Dermis microvascular lymphatic vessel endothelial cell (primary cell): ENCODE results near the gene ACOT11. TPM values are rescaled to one million over a fixed set of nuclear protein-coding genes. Genes with fewer than 3 reads are reported as not detected.
"Not testable (repeated sequence)": the region's sequence is repeated elsewhere in the genome, so short reads cannot be mapped to it uniquely, and the experiment has no call there.

Experiments
- DNase-seq, 2 donors: peaks; one replicate each; pipeline versions ENCODE4 v3.0.0 to v3.0.0-alpha.2; 2010; ENCODE audit warnings: low read depth in 2 of 2
- total RNA-seq: library from RNA; depleted of rRNA; stranded (reverse); fragments of >200 nt; gene quantifications from 2 replicates; pipeline ENCODE4 v1.2.1, GENCODE V29; 2014

ACOT11 gene
- total RNA-seq = 3.2 and 3.3 TPM in 2 replicates

DNA sequence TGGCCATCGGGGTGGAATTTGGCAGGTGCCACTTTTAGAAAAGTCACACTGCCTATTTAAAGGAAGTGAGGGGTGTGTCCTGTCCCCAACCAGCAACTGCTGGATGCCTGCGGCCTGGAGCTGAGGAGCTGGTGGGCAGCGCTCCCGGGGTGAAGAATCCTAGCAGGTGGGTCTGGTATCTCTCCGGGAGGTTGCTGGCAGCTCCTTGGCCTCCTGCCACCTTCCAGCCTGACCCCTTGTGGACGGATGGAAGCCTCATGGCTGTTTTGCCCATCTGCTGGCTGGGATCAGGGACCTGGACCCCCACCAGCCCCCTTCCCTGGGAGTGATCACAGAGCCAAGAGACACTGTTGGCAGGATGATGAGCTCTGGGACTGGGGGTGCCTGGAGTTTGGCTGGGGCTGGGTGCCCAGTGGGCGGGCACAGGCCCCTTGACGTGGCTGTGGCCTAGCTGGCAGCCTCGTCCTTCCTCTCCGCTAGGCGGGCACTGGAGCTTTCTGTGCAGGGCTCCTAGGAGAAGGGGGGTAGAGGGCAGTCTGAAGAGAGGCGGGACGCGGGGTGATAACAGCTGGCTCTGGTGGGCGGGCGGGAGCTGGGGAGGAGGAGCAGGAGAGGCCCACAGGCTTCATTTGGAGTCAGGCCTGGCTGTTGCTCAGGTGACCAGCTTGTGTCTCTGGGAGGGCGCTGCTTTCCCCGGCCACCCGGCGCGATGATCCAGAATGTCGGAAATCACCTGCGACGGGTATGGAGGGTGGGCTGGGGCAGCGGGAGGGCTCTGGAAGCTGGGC is at the start of gene ACOT11:
Gene ACOT11 (plus strand): TSS at position 628 of the 788 bp plus-strand sequence. CDS start 82 bp downstream, at position 710.
- no peak for DNase-seq

DNA sequence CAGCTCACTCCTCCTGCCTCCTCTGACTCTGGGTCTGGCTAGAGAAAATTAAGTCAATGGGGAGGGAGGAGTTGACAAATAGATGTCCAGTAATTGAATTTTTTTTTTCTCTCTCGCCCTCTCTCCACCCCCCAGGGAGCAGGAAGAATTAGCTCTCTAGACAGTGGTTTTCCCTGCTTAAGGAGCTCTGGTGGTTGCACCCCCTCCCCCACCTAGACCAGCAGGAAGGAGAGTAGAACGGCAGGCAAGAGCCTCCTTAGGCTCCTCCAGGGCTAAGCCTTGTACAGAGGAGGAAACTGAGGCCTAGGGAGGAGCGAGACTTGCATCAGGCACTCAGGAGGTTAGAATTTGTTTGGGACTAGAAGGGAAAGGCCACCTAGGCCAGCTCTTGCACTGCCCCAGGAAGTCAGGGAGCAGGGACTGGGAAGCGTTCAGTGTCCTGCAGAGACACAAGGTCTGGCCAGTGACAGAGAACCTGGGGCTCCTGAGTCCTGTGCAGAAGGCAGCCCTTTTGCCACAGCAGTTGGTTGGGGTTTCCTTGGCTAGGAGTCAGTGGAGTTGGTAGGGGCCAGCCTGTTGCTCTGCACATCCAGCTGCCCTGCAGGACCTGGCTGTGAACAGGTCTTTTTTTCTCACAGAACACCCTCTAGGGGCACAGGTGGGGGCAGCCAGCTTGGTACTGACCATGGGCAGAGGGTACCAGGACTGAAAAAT is 49.5 kb upstream of the ACOT11 start:
- DNase-seq = no peak

DNA sequence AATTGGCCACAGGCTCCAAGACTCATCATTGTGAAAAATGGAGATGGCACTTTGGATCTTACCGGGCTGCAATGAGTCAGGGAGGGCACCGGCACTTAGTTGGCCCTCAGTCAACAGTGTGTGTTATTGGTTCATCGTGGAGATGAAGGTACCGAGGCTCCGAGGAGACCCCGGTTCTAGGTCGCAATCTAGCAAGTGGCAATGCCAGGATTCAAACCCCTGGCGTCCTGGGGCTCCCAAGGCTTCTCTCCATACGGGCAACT is 49.0 kb upstream of the ACOT11 start:
- no peak for DNase-seq

DNA sequence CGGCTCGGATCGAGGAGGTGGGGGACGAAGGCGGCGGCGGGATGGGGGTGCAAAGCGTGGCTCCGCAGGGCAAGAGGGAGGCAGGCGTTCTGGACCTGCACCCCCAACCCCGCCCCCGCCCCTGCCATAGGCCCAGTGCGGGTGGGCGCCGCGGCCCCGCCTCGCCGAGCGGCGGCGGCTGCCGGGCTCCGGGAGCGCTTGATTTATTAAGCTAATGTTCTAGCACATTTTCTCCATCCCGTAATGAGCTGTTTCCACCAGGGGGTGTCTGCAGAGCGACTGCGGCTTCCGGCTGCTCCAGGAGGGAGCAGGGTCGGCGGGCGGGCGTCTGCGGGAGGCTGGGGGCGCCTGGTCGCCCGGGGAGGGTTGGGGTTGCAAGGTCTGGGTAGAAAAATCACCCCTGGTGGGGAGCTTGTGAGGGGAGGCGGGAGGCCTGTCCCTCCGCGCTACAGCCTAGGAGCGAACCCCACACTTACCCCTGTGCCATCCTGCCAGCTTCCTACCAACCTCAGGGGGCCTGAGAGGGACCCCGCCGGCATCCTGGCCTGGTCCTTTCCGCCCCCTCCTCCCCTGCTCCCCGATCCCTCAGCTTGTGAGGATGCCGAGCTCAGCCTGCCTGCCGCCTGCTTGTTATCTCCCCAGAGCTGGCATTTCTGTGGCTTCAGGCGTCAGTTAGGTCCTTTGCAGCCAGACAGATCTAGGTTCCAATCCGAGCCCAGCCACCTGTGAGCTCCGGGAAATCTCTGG is 48.5 kb upstream of the ACOT11 start:
- peak in 1 of 2 donors; percentile 50 for DNase-seq

DNA sequence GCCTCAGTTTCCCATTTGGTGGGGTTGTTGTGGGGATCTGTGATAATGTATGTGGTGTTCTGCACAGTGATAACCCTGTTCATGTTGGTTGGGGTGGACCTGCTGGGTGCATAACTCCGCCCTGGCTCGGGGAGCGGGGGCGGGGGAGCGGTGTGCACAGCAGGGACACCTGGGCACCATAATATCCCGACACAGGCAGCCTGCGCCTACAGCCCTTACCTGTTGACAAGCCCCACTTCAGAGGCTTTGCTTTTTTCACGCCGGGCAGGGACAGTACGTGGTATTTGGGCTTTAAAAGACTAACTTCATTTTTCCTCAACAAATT is 48.0 kb upstream of the ACOT11 start:
- DNase-seq = no peak

DNA sequence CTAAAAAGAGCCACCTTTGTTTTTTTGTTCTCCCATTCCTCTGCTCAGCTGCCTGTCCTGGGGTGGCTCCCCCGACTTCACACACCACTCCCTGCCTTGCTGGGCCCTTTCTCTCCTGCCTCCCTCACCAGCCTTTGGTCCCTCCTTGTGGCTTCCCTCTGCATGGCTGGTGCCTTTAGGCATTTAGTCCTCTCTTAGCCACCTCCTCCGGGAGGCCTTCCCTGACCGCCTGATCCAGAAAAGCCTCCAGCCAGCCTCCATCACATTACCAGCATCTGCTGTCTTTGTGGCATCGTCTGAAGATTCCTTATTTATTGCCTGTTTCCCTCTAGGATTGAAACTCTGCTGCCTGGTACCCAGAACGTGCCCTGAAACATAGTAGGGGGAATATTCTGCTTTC is 46.2 kb upstream of the ACOT11 start:
- DNase-seq = no peak

DNA sequence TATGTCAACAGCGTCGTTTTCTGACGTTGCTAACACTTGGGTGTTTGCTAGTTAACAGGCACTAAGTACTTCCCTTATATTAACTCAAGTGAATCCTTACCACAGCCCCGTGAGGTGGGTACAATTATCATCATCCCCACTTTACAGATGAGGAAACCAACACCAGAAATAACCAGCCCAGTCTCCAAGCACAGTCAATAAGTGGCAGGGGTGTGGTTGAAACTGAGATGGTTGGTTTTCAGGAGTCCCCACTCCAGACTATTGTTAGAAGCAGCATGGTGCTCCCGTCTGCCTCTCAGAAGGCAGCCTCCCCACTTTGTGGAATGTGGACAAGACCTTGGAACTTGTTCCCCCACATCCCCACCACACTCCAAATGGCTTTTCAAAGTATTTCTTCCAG is 45.7 kb upstream of the ACOT11 start:
- DNase-seq = no peak

DNA sequence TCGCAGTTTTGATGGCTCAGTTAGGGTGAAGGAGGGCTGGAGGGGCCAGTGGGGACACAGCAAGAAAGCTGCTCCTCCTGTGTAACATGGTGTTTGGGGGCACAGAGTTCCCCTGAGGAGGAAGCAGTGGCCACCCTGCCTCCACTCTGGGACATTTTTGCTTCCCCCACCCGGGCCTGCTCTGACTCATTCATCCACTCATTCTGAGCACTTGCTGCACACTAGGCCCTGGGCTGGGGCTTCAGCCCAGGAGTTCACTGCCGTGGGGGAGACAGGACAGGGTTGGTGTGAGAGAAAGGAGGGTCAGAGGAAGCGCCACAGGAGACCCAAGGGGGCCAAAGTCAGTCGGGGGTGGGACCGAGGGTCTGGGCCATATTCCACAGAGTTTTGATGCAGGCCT is 41.4 kb upstream of the ACOT11 start:
- DNase-seq = no peak

DNA sequence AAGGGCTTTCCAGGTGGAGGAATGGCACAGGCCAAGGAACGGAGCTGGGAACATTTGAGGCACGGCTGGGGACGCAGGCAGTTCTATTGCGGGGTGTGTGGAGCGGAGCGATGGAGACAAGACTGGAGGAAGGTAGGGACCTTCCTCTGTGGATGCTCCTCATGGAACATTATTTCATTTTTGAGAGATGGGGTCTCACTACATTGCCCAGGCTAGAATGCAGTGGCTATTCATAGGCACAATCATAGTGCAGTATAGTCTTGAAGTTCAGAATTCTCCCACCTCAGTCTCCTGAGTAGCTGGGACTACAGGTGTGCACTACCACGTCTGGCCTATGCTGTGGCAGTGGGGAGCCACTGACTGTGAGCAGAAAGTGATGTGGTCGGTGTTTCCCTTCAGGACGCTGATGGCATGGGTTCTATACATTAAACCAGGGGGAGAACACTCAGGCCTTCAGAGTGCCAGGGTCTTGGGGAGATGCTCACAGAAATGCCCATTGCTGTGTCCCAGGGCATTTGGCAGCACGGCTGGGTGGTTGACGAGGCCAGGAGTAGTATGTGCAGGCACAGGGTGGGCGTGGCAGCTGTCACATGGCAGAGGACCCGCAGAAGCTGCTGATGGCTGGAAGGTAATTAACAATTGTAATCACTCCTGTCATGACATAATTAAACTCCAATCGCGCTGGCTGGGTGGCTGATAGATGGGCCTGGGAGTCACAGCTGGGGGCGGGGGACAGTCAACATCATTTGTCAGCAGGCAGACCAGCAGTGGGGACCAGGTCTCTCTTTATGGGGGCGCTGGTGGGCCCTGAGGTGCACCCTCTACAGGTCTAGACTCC is 40.8 kb upstream of the ACOT11 start:
- no peak for DNase-seq

DNA sequence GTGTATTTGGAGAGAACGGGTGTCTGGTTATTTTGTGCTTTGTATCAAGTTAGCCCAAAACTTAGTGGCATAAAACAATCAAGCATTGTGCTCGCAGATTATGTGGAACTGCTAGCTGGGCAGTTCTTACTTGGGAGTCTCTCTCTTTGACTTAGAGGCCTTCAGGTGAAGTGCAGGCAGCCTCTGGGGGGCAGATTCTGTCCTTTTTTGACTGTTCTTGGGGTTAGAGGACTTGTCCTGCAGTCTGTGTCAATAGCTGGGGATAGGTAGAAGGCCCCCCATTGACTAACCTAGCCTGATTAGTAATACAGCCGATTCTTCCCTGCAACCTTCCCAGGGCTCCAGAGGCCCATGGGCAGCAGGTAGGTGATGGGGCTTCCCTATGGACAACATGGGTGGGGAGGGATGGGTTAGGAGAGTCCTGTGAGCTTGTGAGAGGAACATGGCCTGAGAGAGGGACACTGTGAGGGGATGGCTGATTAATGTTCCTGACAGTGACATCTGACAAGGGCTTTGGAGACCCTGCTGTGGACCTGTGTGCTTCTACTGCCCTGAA is 37.2 kb upstream of the ACOT11 start:
- no peak for DNase-seq

DNA sequence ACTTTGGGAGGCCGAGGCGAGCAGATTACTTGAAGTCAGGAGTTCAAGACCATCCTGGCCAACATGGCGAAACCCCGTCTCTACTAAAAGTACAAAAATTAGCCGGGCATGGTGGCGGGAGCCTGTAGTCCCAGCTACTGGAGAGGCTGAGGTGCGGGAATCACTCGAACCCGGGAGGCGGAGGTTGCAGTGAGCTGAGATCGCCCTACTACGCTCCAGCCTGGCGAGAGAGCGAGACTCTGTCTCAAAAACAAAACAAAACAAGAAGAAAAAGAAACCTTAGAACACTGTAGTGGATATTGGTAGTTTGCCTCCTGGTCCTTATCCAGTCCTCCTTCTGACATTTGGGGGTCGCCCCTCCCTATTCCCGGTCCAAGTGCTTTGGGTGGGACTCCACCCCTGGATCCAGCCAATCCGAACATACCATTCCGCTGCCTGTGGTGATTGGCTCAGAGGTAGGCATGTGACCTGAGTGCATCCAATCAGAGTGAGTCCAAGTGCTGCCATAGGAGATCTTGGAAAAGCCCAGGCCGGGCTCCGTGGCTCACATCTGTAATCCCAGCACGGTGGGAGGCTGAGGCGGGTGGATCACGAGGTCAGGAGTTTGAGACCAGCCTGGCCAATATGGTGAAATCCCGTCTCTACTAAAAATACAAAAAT is 34.0 kb upstream of the ACOT11 start:
- not testable (repeated sequence) for DNase-seq

DNA sequence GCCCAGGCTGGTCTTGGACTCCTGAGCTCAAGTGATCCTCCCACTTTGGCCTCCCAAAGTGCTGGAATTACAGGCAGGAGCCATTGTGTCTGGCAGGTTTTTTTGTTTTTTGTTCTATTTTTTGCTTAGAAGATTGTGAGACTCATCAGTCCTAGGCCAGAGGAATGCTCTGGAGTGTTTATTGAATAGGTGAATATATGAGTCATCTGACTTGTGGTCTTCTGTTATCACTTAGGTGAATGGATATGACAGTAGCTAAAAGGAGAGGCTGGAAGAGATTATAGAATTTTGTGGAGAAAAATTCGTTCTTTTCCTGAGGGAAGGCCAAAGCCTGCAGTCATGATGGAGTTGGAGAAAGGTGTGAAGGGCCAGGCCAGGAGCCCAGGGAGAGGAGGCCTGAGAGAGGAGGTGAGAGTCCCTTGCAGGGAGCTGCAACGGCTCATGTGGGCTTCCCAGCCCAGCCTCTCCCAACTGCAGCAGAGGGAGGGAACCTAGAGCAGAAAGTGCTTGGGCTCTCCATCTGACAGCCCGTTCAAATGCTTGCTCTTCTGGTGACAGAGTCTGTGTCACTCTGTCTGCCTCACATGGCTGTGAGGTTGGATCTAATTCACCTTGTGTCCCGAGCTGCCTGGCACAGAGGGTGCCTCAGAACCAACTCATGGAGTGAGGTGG is 31.6 kb upstream of the ACOT11 start:
- no peak for DNase-seq

DNA sequence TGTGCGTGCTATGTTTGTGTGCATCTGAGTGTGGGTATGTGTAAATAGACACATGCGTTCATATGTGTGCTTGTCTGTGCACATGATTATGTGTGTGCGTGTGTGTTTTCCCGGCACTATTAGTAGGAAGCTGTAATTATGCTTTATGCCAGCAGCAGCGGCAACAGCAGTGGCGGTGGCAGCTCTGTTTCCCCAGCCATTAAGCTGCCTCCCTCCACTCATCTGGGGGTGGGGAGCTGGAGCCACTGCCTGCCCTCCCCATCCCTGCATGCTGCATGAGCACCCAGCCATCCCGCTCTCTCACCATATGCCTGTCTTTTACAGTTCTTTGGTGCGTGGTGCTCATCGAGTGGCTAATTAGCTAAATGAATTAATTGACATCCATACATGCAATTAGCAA is 30.5 kb upstream of the ACOT11 start:
- no peak for DNase-seq

DNA sequence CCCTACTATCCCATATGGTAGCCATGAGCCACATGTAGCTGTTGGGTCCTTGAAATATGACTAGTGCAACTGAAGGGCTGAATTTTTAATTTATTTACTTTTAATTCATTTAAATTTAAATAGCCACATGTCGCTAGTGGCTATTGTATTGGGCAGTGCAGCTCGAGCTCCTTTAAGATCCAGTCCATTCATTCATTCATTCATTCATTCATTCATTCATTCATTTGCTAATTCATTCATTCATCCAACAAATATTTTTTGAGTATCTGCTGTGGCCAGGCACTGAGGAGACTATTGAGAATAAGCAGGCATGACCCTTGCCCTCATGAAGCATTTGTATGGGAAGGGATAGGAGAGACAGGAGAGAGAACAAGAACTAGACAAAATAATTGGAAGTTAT is 29.5 kb upstream of the ACOT11 start:
- DNase-seq = no peak

DNA sequence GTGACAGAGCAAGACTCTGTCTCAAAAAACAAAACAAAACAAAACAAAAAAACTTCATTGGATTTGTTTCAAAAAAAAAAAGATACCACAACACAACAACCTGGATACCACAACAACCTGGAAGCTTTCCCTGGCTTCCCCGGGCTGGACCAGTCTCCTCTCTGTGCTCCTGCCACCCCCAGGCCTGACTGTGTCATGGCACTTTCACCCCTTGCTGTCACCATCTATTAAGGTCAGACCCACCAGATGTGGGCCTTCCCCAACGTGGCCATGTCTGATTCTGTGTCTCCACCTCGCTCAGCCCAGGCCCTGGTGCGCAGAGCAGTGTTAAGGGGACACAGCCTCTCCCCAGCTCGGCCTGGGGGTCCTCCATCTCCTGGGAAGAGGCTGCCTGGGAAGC is 28.3 kb upstream of the ACOT11 start:
- DNase-seq = no peak

DNA sequence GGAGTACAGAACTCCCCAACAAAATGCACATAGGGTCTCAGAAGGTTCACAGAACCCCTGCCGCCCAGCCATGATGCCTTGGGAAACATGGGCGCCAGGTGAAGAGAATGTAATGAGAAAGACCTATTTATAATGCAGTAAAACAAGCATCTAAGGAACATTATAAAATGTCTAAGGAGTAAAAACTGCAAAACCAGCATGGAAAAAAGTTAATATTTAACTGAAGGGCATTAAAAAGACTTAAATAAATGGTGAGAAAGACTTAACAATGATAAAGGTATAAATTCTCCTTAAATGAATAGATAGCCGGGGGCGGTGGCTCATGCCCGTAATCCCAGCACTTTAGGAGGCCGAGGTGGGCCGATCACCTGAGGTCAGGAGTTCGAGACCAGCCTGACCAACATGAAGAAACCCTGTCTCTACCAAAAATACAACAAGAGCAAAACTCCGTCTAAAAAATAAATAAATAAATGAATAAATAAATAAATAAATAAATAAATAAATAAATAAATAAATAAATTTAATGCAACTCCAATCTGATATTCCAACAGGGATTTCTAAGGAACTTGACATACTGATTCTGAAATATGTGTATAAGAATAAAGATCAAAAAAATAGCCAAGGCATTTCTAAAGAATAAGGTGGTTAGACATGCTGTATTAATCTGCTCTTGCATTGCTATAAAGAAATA is 27.3 kb upstream of the ACOT11 start:
- DNase-seq = no peak

DNA sequence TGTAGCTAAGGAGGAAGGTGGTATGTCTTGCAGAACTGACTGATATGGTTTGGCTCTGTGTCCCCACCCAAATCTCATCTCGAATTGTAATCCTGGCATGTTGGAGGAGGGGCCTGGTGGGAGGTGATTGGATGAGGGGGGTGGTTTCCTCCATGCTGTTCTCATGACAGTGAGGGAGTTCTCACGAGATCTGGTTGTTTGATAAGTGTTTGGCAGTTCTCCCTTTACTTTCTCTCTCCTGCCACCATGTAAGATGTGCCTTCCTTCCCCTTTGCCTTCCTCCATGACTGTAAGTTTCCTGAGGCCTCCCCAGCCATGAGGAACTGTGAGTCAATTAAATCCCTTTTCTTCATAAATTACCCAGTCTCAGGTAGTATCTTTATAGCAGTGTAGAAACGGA is 21.5 kb upstream of the ACOT11 start:
- DNase-seq = not testable (repeated sequence)

DNA sequence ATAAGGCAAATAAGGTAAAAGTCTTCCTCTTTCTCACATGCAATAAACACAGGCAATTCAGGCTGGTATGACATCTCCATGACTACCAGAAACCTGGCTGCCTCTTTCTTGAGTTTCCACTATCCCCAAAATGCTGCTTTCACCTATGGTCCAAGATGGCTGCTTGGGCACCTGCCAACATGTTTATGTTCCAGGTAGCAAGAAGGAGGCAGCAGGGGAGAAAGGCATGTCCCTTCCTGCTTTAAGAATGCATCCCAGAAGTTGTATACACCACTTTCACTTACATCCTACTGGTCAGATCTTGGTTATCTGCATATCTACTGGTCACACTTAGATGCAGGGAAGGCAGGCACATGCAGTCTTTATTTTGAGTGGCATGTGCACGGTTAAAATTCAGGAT is 19.4 kb upstream of the ACOT11 start:
- no peak for DNase-seq

DNA sequence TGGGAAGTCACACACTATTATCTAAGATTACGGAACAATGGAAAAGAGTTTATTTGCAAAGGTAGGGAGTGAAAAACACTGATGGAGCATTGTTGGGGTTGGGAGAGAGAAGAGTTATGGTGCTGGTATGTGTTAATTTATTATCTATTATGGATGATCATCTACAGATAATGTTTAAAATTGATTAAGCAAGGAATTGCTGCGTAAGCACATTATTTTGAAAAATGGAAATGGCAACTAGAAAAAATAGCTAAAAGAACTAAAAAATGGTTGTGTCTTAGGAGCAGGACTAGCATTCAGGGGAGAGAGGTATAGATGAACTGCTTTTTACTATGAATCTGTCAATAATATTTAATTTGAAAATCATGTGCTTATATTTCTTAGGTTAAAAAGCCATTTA is 16.0 kb upstream of the ACOT11 start:
- DNase-seq = no peak

DNA sequence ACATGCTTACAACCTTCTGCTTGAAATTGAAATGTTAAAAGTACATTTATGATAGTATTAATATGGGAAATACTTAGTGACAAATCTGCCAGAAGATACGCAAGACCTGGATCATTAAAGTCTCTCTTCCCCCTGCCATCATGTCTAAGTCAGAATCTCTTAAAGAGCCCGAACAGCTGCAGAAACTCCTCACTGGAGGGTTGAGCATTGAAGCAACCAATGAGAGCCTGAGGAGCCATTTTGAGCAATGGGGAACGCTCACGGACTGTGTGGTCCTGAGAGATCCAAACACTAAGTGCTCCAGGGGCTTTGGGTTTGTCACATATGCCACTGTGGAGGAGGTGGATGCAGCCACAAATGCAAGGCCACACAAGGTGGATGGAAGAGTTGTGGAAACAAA is 11.4 kb upstream of the ACOT11 start:
- DNase-seq = not testable (repeated sequence)
